AG10803 (cell line): ENCODE data around the gene DCAF5.

ENCODE experiments used
- DNase-seq: peaks from one replicate; pipeline ENCODE4 v3.0.0; 2010; ENCODE audit warnings: low read depth
- H3K4me3 ChIP-seq: 2 replicates; pipeline ENCODE4 v1.5.1; 2011; ENCODE audit warnings: mild to moderate bottlenecking, low read length, control low read depth
- TF ChIP-seq, protein P1 (sequence below): conservative IDR thresholded peaks from 2 replicates; pipeline ENCODE4 v1.5.1; 2011; ENCODE audit warnings: mild to moderate bottlenecking, low read length, control low read depth, inconsistent platforms

Gene DCAF5

DNA sequence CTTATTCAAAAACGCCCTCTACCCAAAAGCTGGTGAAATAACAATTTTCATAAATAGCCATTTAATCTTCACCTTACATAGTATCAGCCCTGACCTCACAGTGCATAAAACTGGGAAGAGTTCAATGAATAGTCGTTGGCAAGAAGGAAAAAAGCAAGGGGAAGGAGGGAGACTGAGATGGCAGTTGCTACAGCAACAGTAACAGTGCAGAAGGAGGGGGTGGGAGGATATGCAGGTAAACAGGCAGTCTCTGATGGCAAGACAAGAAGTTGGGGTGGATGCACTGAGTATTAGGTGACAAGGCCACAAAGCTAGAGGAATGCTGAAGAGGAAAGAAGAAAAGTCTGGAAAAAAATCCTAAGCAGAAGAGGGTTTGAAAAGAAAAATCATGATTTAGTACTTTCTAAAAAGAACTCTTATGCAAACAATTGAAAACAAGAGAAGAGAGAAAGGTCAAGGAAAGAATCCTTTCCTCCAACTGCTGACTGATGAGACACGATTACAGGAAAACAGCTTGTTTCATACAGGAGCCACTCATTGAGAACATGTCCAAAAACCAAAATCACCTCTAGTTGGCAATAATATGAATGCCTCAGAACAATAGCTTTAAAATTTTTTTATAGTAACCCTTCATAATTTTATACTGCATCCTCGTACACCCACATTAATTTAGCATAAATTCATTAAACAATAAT lies 56.0 kb downstream of the DCAF5 start:
- TF ChIP-seq, protein P1, sequence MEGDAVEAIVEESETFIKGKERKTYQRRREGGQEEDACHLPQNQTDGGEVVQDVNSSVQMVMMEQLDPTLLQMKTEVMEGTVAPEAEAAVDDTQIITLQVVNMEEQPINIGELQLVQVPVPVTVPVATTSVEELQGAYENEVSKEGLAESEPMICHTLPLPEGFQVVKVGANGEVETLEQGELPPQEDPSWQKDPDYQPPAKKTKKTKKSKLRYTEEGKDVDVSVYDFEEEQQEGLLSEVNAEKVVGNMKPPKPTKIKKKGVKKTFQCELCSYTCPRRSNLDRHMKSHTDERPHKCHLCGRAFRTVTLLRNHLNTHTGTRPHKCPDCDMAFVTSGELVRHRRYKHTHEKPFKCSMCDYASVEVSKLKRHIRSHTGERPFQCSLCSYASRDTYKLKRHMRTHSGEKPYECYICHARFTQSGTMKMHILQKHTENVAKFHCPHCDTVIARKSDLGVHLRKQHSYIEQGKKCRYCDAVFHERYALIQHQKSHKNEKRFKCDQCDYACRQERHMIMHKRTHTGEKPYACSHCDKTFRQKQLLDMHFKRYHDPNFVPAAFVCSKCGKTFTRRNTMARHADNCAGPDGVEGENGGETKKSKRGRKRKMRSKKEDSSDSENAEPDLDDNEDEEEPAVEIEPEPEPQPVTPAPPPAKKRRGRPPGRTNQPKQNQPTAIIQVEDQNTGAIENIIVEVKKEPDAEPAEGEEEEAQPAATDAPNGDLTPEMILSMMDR, result no peak

GRCh38 chr14:69096246-69096645 lies 56.7 kb downstream of the DCAF5 start:
- no peak for DNase-seq
- TF ChIP-seq, protein P1, result no peak
- H3K4me3 ChIP-seq, result no peak overlapping the region

More for the DNA sequence above, 56.0 kb downstream of the DCAF5 start:
- no peak overlapping the region for H3K4me3 ChIP-seq
- DNase-seq, result no peak

DNA sequence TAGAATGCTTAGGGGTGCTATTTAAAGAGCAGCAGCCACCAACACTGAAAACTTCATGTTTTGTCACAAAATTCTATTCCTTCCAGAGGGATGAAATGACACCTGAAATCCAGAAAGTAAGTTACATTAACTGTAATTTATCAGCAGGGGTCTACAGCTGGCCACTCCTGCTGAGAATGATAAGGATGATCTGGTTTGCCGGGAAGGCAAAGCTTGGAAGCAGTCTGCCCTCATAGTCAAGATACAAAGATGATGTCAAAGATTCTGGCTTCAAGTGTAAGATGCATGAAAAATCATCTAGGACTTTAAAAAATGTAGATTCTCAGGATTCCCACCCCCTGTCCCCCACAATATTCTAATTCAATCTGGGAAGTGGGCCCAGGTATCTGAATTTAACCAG lies 58.4 kb downstream of the DCAF5 start:
- TF ChIP-seq, protein P1, result no peak
- no peak for DNase-seq
- H3K4me3 ChIP-seq, result no peak overlapping the region

GRCh38 chr14:69093631-69094421 lies 59.1 kb downstream of the DCAF5 start:
- H3K4me3 ChIP-seq, result no peak overlapping the region
- peak; percentile 71 for DNase-seq
- TF ChIP-seq, protein P1, result no peak

DNA sequence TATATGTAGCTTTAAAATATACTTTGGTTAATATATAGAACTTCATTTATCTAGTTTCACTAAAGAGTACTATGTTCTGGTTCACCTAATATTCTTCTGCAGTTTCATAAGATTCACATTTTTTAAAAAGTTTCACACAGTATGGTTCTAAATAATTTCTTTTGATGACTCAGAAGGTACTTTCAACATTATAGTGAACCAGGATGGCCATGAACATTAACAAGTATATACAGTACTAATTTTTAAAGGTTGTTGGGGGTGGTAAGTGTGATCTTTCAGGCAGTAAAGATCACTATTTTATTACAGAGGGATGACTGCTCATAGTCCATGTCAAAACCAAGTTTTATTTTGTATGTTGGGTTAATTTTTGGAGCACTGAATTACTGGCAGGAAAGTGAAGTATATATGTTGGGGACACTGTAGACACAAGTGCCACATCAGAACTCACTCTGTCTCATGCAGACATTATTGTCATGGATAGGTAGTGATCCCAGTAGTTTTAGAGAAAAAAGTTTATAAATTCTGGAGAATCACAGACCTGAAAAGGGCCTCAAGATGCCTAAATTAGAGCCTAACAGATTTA lies 60.0 kb downstream of the DCAF5 start:
- no peak overlapping the region for H3K4me3 ChIP-seq
- DNase-seq, result no peak
- TF ChIP-seq, protein P1, result no peak

DNA sequence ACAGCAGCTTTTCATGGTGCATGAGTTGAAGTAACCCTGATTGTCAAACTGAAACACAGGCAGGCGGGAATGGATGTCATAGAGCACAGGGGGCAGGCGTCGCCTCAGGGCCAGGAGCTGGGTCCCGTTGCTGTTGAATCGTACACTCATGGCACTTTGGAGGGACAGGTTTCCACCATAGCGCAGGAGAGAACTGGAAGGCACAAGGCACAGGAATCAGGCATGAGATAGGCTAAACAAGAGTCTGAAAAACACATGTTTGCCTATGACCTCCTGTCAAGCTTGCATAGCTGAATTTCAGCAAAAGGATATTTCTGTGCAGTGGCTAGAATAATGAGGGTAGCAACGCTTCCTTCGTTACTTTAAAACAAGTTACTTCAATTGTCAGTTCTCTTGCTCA lies 61.2 kb downstream of the DCAF5 start:
- TF ChIP-seq, protein P1, result no peak
- no peak overlapping the region for H3K4me3 ChIP-seq
- no peak for DNase-seq

GRCh38 chr14:69091006-69091405 lies 61.9 kb downstream of the DCAF5 start:
- H3K4me3 ChIP-seq, result no peak overlapping the region
- DNase-seq, result no peak
- TF ChIP-seq, protein P1, result no peak
